Liver (tissue), 9 donors: ENCODE measurements around the gene PRKAR1B. TPM values are rescaled to one million over a fixed set of nuclear protein-coding genes. Genes with fewer than 3 reads are reported as not detected.

Experiments
- DNase-seq: peaks from one replicate; pipeline ENCODE4 v3.0.0-alpha.2; 2017; ENCODE audit warnings: low spot score
- H3K27ac ChIP-seq, 2 donors: one replicate each; pipeline ENCODE4 v1.7.0; 2013; ENCODE audit warnings: inconsistent platforms in 2 of 2, low read length in 2 of 2, control low read depth in 1 of 2, low read depth in 1 of 2, mild to moderate bottlenecking in 1 of 2
- H3K27me3 ChIP-seq, 4 donors: one replicate each; pipeline versions ENCODE4 v1.6.1 to v1.7.0; 2013; ENCODE audit warnings: low read length in 3 of 4, inconsistent platforms in 1 of 4, mild to moderate bottlenecking in 1 of 4, moderate library complexity in 1 of 4; ENCODE audit not compliant: control insufficient read depth in 4 of 4, insufficient read depth in 4 of 4
- H3K36me3 ChIP-seq, 4 donors: one replicate each; pipeline versions ENCODE4 v1.6.1 to v1.7.0; 2013; ENCODE audit warnings: low read length in 3 of 4, mild to moderate bottlenecking in 3 of 4, low read depth in 1 of 4, moderate library complexity in 1 of 4; ENCODE audit not compliant: control insufficient read depth in 4 of 4, insufficient read depth in 3 of 4
- H3K4me1 ChIP-seq, 4 donors: one replicate each; pipeline versions ENCODE4 v1.6.1 to v1.7.0; 2013; ENCODE audit warnings: low read length in 3 of 4, mild to moderate bottlenecking in 3 of 4, moderate library complexity in 1 of 4; ENCODE audit not compliant: control insufficient read depth in 4 of 4, insufficient read depth in 4 of 4
- H3K4me3 ChIP-seq, 3 donors: one replicate each; pipeline versions ENCODE4 v1.6.1 to v1.7.0; 2013; ENCODE audit warnings: low read length in 3 of 3, control low read depth in 1 of 3, low read depth in 1 of 3, mild to moderate bottlenecking in 1 of 3
- H3K9ac ChIP-seq, 2 donors: one replicate each; pipeline ENCODE4 v1.7.0; 2013; ENCODE audit warnings: low read length in 2 of 2, mild to moderate bottlenecking in 2 of 2, moderate library complexity in 2 of 2, control low read depth in 1 of 2, low read depth in 1 of 2
- H3K9me3 ChIP-seq, 4 donors: one replicate each; pipeline versions ENCODE4 v1.6.1 to v1.7.0; 2013; ENCODE audit warnings: low read length in 3 of 4; ENCODE audit not compliant: control insufficient read depth in 4 of 4
- ATF3 ChIP-seq: IDR thresholded peaks from 2 replicates; pipeline ENCODE4 v1.6.1; 2016; ENCODE audit warnings: antibody characterized with exemption
- CTCF ChIP-seq: fragments of 150-350 bp; IDR thresholded peaks from 2 replicates; pipeline ENCODE4 v1.5.1; 2017; ENCODE audit warnings: improper control_type of control experiment, low read depth, low read length; ENCODE audit not compliant: missing input control
- EGR1 ChIP-seq, 2 donors: IDR thresholded peaks; 2 replicates each; pipeline ENCODE4 v1.6.1; 2016 to 2018; ENCODE audit warnings: antibody characterized with exemption in 2 of 2, low read depth in 2 of 2
- FOXA1 ChIP-seq: IDR thresholded peaks from 2 replicates; pipeline ENCODE4 v1.6.1; 2016; ENCODE audit warnings: antibody characterized with exemption
- FOXA2 ChIP-seq: IDR thresholded peaks from 2 replicates; pipeline ENCODE4 v1.6.1; 2016; ENCODE audit warnings: antibody characterized with exemption
- GABPA ChIP-seq, 2 donors: IDR thresholded peaks in 1 of 2; conservative IDR thresholded peaks in 1 of 2; 2 replicates each; pipeline ENCODE4 v1.6.1; 2016; ENCODE audit warnings: antibody characterized with exemption in 2 of 2, mild to moderate bottlenecking in 1 of 2, moderate library complexity in 1 of 2
- HNF4A ChIP-seq, 2 donors: conservative IDR thresholded peaks; 2 replicates each; pipeline ENCODE4 v1.6.1; 2016; ENCODE audit warnings: antibody characterized with exemption in 2 of 2, mild to moderate bottlenecking in 2 of 2
- HNF4G ChIP-seq: IDR thresholded peaks from 2 replicates; pipeline ENCODE4 v1.6.1; 2016; ENCODE audit warnings: antibody characterized with exemption
- JUND ChIP-seq, 2 donors: IDR thresholded peaks; 2 replicates each; pipeline ENCODE4 v1.6.1; 2016; ENCODE audit warnings: antibody characterized with exemption in 2 of 2
- MAX ChIP-seq: IDR thresholded peaks from 2 replicates; pipeline ENCODE4 v1.6.1; 2016; ENCODE audit warnings: antibody characterized with exemption
- NR2F2 ChIP-seq: IDR thresholded peaks from 2 replicates; pipeline ENCODE4 v1.6.1; 2016; ENCODE audit warnings: antibody characterized with exemption
- REST ChIP-seq: IDR thresholded peaks from 2 replicates; pipeline ENCODE4 v1.6.1; 2016; ENCODE audit warnings: antibody characterized with exemption, mild to moderate bottlenecking
- RXRA ChIP-seq, 2 donors: IDR thresholded peaks; 2 replicates each; pipeline ENCODE4 v1.6.1; 2017 to 2018; ENCODE audit warnings: antibody characterized with exemption in 2 of 2, mild to moderate bottlenecking in 1 of 2
- SP1 ChIP-seq: IDR thresholded peaks from 2 replicates; pipeline ENCODE4 v1.6.1; 2018; ENCODE audit warnings: antibody characterized with exemption, mild to moderate bottlenecking
- TAF1 ChIP-seq: conservative IDR thresholded peaks from 2 replicates; pipeline ENCODE4 v1.6.1; 2016; ENCODE audit warnings: antibody characterized with exemption, mild to moderate bottlenecking
- YY1 ChIP-seq: IDR thresholded peaks from 2 replicates; pipeline ENCODE4 v1.6.1; 2016; ENCODE audit warnings: antibody characterized with exemption, mild to moderate bottlenecking
- ZBTB33 ChIP-seq: IDR thresholded peaks from 2 replicates; pipeline ENCODE4 v1.6.1; 2016; ENCODE audit warnings: antibody characterized with exemption
- WGBS: extraction: QIAGEN DNeasy Blood & Tissue Kit; methylation state at CpG from one replicate; pipeline ENCODE4 v1.1.7; 2013; 5-methylcytosine and 5-hydroxymethylcytosine counted together
- polyA plus RNA-seq, 2 donors: library from polyadenylated mRNA; stranded (reverse) in 1 of 2; unstranded in 1 of 2; fragments of 200-250 nt in 1 of 2; fragments of >200 nt in 1 of 2; fragmentation: Nextera tagmentation in 1 of 2; extraction: Ambion mirVana in 1 of 2; gene quantifications; one replicate each; pipeline versions ENCODE4 v1.2.1 to v1.2.3, GENCODE V29; 2013 to 2015
- total RNA-seq, 2 donors: library from RNA; depleted of rRNA; stranded (reverse); fragments of >200 nt; gene quantifications; one replicate each; pipeline ENCODE4 v1.2.3, GENCODE V29; 2014
- donor health status: healthy.
- donor health status: healthy.
- donor health status: healthy.
- donor health status: healthy.
- donor health status: healthy.

PRKAR1B gene
- total and polyA plus RNA-seq, 4 donors = 11.1 to 14.4 (median 12.4) TPM

GRCh38 chr7:628826-629225, 98.3 kb downstream of the PRKAR1B start:
- DNase-seq = no peak
- Histone ChIP-seq H3K27ac (no peak overlapping the region), H3K9me3 (peaks cover 0 to 4% (median 0%) of the 10 kb centered on the region in 4 donors), H3K4me3 (no peak overlapping the region), H3K4me1 (no peaks in the 10 kb centered on the region), H3K27me3 (no peaks in the 10 kb centered on the region), H3K36me3 (no peaks in the 10 kb centered on the region), H3K9ac (no peak overlapping the region)
- 96% methylated on average over 19 of the region's 19 CpGs for WGBS
- TF ChIP-seq RXRA (IDR thresholded peaks at IDR 0.05) (no peak), MAX (no peak), GABPA (IDR thresholded peaks at IDR 0.05 in 1 of 2, conservative IDR thresholded peaks at IDR 0.05 in 1 of 2) (no peak), ATF3 (no peak), SP1 (no peak), HNF4G (no peak), REST (no peak), JUND (IDR thresholded peaks at IDR 0.05) (no peak), FOXA2 (no peak)

- WGBS = 91% methylated on average over 13 of the region's 13 CpGs
Observed at GRCh38 chr7:628402-628763, 98.7 kb downstream of the PRKAR1B start.

More at GRCh38 chr7:628402-628763, 98.7 kb downstream of the PRKAR1B start:
- Histone ChIP-seq H3K9ac (no peak overlapping the region), H3K27ac (no peak overlapping the region), H3K36me3 (no peaks in the 10 kb centered on the region), H3K4me3 (no peak overlapping the region), H3K4me1 (no peaks in the 10 kb centered on the region), H3K9me3 (peaks cover 0 to 4% (median 0%) of the 10 kb centered on the region in 4 donors), H3K27me3 (no peaks in the 10 kb centered on the region)
- TF ChIP-seq CTCF = no peak
- no peak for TF ChIP-seq YY1
- TF ChIP-seq NR2F2 = no peak
- TF ChIP-seq GABPA (IDR thresholded peaks at IDR 0.05 in 1 of 2, conservative IDR thresholded peaks at IDR 0.05 in 1 of 2) = no peak
- no peak for TF ChIP-seq TAF1
- TF ChIP-seq JUND (IDR thresholded peaks at IDR 0.05) = no peak
- no peak for TF ChIP-seq ATF3
- TF ChIP-seq REST = no peak
- TF ChIP-seq FOXA1 = no peak
- no peak for TF ChIP-seq RXRA (IDR thresholded peaks at IDR 0.05)
- no peak for TF ChIP-seq FOXA2
- TF ChIP-seq ZBTB33 = no peak
- TF ChIP-seq HNF4A (conservative IDR thresholded peaks at IDR 0.05) = no peak
- no peak for TF ChIP-seq SP1
- TF ChIP-seq MAX = no peak
- no peak for TF ChIP-seq EGR1 (IDR thresholded peaks at IDR 0.05; ENCODE audit: low read depth in 2 of 2)
- DNase-seq = no peak
